Parathyroid adenoma (tissue), 2 donors: ENCODE measurements around the gene DROSHA.
"Not testable (repeated sequence)": the region's sequence is repeated elsewhere in the genome, so short reads cannot be mapped to it uniquely, and the experiment has no call there.

Source experiments
- H2AFZ ChIP-seq: fragments of 300-600 bp; sonication (generic); one replicate; pipeline ENCODE4 v1.7.0; 2017; ENCODE audit warnings: antibody characterized with exemption, mild to moderate bottlenecking
- H3K27ac ChIP-seq: fragments of 300-600 bp; sonication (generic); one replicate; pipeline ENCODE4 v1.7.0; 2017
- H3K27me3 ChIP-seq: fragments of 300-600 bp; sonication (generic); one replicate; pipeline ENCODE4 v1.7.0; 2017; ENCODE audit warnings: low read length; ENCODE audit not compliant: control insufficient read depth, insufficient read depth
- H3K36me3 ChIP-seq: fragments of 300-600 bp; sonication (generic); one replicate; pipeline ENCODE4 v1.7.0; 2017; ENCODE audit warnings: low read length; ENCODE audit not compliant: control insufficient read depth, insufficient read depth
- H3K4me1 ChIP-seq: fragments of 300-600 bp; sonication (generic); one replicate; pipeline ENCODE4 v1.7.0; 2017; ENCODE audit warnings: control low read depth
- H3K4me2 ChIP-seq: fragments of 300-600 bp; sonication (generic); one replicate; pipeline ENCODE4 v1.7.0; 2017; ENCODE audit warnings: low read length
- H3K4me3 ChIP-seq: fragments of 300-600 bp; sonication (generic); one replicate; pipeline ENCODE4 v1.7.0; 2017; ENCODE audit warnings: low read depth, low read length
- H3K79me2 ChIP-seq: fragments of 300-600 bp; sonication (generic); one replicate; pipeline ENCODE4 v1.7.0; 2017; ENCODE audit warnings: control low read depth
- H3K9ac ChIP-seq: fragments of 300-600 bp; sonication (generic); one replicate; pipeline ENCODE4 v1.7.0; 2017; ENCODE audit warnings: mild to moderate bottlenecking
- H3K9me3 ChIP-seq: fragments of 300-600 bp; sonication (generic); one replicate; pipeline ENCODE4 v1.7.0; 2017; ENCODE audit warnings: low read length; ENCODE audit not compliant: control insufficient read depth
- TF ChIP-seq, protein P1 (sequence below): fragments of 300-600 bp; sonication (generic); IDR thresholded peaks from one replicate; pipeline ENCODE4 v1.7.0; 2017; ENCODE audit warnings: antibody characterized with exemption, mild to moderate bottlenecking
- donor health status: primary hyperparathyroidism.

Gene DROSHA

GRCh38 chr5:31401691-31402090, 130.2 kb downstream of the DROSHA start:
- no peaks in the 10 kb centered on the region for H3K79me2 ChIP-seq
- TF ChIP-seq, protein P1, sequence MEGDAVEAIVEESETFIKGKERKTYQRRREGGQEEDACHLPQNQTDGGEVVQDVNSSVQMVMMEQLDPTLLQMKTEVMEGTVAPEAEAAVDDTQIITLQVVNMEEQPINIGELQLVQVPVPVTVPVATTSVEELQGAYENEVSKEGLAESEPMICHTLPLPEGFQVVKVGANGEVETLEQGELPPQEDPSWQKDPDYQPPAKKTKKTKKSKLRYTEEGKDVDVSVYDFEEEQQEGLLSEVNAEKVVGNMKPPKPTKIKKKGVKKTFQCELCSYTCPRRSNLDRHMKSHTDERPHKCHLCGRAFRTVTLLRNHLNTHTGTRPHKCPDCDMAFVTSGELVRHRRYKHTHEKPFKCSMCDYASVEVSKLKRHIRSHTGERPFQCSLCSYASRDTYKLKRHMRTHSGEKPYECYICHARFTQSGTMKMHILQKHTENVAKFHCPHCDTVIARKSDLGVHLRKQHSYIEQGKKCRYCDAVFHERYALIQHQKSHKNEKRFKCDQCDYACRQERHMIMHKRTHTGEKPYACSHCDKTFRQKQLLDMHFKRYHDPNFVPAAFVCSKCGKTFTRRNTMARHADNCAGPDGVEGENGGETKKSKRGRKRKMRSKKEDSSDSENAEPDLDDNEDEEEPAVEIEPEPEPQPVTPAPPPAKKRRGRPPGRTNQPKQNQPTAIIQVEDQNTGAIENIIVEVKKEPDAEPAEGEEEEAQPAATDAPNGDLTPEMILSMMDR = no peak
- no peak overlapping the region for H2AFZ ChIP-seq
- H3K4me1 ChIP-seq = no peaks in the 10 kb centered on the region
- no peak overlapping the region for H3K27ac ChIP-seq
- no peaks in the 10 kb centered on the region for H3K9me3 ChIP-seq
- no peak overlapping the region for H3K4me3 ChIP-seq
- no peak overlapping the region for H3K9ac ChIP-seq
- H3K4me2 ChIP-seq = no peak overlapping the region
- H3K27me3 ChIP-seq = no peaks in the 10 kb centered on the region
- no peaks in the 10 kb centered on the region for H3K36me3 ChIP-seq

DNA sequence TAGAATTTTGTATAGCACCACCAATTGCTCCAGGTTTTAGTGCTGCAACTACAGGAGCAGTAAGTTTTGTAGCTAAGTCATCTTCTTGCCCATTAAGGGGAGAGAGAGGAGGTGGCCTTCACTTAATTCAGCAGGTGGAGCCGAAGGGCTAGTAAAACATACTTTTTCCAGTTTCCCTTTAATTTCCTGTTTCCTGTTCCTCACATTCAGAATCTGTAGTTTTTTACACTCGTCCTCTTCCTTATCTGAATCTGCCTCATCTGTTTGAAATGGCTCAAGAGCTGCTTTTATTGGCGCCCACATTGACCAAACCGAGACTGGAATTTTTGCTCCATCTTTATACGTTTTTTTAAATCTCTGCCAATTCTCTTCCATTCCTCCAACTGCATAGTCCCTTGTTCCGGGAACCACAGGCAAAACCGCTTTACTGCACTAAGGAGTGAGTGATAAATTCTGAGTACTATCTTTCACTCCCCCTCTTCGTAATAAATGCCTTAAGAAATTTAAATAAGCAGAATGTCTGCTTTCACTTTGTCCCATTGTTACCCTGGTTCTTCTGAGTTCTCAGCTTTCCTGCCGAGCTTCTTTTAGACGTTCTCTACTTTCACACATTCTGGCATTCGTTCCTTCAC, 133.9 kb downstream of the DROSHA start:
- Histone ChIP-seq H3K4me2 (no peak overlapping the region), H3K79me2 (no peaks in the 10 kb centered on the region), H3K36me3 (no peaks in the 10 kb centered on the region), H3K4me3 (no peak overlapping the region), H3K27ac (no peak overlapping the region), H3K4me1 (no peaks in the 10 kb centered on the region), H3K9me3 (no peaks in the 10 kb centered on the region), H2AFZ (no peak overlapping the region), H3K27me3 (no peaks in the 10 kb centered on the region), H3K9ac (no peak overlapping the region)
- TF ChIP-seq, protein P1 = no peak

DNA sequence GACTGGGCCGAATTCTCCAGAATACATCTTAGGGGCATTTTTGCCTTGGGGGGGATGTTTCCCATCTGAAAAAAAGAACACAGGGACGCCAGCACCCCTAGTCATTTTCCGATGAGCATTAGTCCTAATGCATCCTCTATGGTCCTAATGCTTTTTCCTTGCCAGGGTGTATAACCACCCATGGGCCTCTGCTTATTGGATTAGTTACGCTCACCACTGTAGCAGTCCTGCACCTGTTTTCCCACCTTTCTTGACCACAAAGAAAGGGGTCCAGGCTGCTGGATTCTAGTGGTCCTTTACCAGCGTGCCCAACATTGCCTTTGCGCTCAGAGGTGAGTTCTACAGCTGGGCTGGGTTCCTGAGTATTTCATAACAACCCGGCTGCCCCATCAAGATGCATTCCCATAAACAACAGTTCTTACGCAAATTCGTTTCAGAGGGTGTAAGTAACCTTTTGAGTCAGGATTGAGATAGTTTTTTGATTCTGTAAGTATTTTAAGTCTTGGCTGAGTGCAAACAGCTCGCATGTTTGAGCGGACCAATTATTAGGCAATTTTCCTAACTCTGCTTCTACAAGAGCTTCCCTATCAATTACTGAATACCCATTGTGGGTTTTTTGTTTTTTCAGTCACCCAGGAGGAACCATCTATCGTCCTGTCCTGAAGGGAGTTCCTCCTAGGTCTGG, 135.1 kb downstream of the DROSHA start:
- Histone ChIP-seq H3K27me3 (no peaks in the 10 kb centered on the region), H3K4me2 (no peak overlapping the region)

GRCh38 chr5:31395450-31396045, 136.3 kb downstream of the DROSHA start:
- H3K9ac ChIP-seq, H2AFZ ChIP-seq, H3K27ac ChIP-seq, H3K4me2 ChIP-seq, H3K4me1 ChIP-seq, H3K79me2 ChIP-seq, H3K36me3 ChIP-seq, H3K9me3 ChIP-seq, H3K4me3 ChIP-seq, H3K27me3 ChIP-seq: not testable (repeated sequence)

More for the DNA sequence above, 135.1 kb downstream of the DROSHA start:
- H3K4me3 ChIP-seq = no peak overlapping the region
- no peaks in the 10 kb centered on the region for H3K36me3 ChIP-seq
- H3K27ac ChIP-seq = no peak overlapping the region
- no peak overlapping the region for H3K9ac ChIP-seq
- H3K79me2 ChIP-seq = no peaks in the 10 kb centered on the region
- no peaks in the 10 kb centered on the region for H3K9me3 ChIP-seq
- no peaks in the 10 kb centered on the region for H3K4me1 ChIP-seq
- no peak overlapping the region for H2AFZ ChIP-seq
- TF ChIP-seq, protein P1 = no peak

DNA sequence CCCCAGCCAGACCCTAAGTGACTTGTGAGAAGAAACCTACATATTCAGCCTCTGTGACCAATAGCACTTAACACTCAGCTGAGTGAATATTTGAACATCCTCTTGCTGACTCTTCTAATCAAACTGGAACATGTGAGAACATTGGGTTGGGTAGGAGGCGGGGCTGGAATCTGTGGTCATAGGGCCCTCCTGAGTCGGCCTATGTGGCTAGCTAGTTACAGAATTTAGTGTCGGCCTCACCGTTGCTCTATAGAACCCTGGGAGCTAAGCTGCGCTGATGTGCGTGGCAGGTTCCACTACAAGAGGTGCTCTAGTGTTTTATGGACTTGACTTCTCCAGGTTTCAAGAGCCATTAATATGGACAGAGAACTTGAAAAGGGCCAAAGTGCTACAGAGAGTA, 138.8 kb downstream of the DROSHA start:
- H3K4me1 ChIP-seq = no peaks in the 10 kb centered on the region
- no peak overlapping the region for H2AFZ ChIP-seq
- no peaks in the 10 kb centered on the region for H3K79me2 ChIP-seq
- H3K4me3 ChIP-seq = no peak overlapping the region
- no peaks in the 10 kb centered on the region for H3K9me3 ChIP-seq
- no peak overlapping the region for H3K27ac ChIP-seq
- no peak overlapping the region for H3K9ac ChIP-seq
- TF ChIP-seq, protein P1 = no peak
- no peaks in the 10 kb centered on the region for H3K36me3 ChIP-seq
- H3K4me2 ChIP-seq = no peak overlapping the region
- H3K27me3 ChIP-seq = no peaks in the 10 kb centered on the region
